GM21423 (cell line): ENCODE results near the gene MAT2A.
A peak's percentile ranks its signal among the peaks of the same experiment; 100 is the strongest.
"Not testable (repeated sequence)": the region's sequence is repeated elsewhere in the genome, so short reads cannot be mapped to it uniquely, and the experiment has no call there.

Experiments used
- ATAC-seq: cut with Tn5 transposase; IDR thresholded peaks from one replicate; pipeline ENCODE4 v1.9.1; 2021; ENCODE audit warnings: mild to moderate bottlenecking, moderate library complexity; ENCODE audit not compliant: unreplicated experiment

The MAT2A gene

GRCh38 chr2:85523903-85524335 lies 15.0 kb upstream of the MAT2A start:
- no peak for ATAC-seq

DNA sequence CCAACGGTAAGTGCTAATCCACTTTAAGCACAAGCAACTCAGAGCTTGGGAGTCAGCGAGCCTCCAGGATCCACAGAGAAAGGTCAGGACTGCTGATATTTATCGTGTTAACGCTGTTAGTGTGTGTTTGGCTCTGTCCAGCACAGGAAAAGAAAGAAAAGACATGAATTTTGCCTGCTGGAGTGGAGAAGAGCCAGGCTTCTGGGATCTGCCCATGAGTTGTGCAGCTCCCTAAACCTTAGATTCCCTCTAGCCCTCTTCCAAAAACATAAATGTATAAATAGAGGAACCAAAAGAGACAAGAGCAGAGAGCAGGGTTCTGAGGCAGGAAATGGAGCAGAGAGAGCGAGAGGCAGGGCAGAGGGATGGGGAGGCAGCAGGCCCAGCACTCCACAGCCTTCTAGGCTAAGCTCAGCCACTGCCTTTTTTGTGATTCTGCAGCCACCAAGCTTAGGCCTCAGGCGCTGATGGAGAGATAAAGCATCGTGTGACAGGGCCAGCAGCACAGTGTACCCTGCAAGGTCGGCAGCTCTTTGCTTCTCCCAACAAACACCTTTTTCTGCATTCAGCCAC lies 14.5 kb upstream of the MAT2A start:
- no peak for ATAC-seq

- no peak for ATAC-seq
Observed at GRCh38 chr2:85525029-85525428, 13.9 kb upstream of the MAT2A start.

DNA sequence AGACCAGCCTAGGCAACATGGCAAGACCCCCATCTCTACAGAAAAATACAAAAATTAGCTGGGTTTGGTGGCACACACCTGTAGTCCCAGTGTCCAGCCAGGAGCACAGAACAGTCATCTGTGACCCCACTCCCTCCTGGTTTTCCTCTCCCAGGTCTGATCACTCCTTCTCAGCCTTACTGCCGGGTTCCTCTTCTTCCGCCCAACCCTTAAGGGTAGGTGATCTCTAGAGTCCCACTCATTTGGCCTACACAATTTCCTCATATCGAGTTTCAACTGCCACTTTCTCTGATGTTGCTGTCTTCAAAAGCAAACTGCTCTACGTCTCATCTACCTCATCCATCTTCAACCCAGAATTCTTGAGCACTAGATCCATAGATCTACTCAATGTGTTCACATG lies 13.4 kb upstream of the MAT2A start:
- no peak for ATAC-seq

DNA sequence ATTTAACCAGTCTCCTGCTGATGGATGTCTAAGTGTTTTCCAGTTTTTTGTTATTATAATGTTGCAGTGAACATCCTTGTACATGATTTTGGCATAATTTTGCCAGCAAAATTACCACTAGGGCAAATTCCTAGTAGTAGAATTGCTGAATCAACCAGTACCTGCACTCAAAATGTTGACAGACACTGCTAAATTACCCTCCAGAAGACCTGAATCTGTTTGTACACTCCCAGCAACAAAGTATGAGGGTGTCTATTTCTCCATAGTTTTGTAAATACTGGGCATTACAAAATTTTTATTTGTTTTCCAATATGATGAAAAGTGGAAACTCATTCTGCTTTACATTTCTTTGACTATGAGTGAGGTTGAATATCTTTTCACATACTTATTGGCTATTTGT lies 11.2 kb upstream of the MAT2A start:
- no peak for ATAC-seq

- no peak for ATAC-seq
Observed at GRCh38 chr2:85528355-85528754, 10.6 kb upstream of the MAT2A start.

- no peak for ATAC-seq
Observed at GRCh38 chr2:85529809-85530208, 9.2 kb upstream of the MAT2A start.

GRCh38 chr2:85531589-85531988 lies 7.4 kb upstream of the MAT2A start:
- no peak for ATAC-seq

DNA sequence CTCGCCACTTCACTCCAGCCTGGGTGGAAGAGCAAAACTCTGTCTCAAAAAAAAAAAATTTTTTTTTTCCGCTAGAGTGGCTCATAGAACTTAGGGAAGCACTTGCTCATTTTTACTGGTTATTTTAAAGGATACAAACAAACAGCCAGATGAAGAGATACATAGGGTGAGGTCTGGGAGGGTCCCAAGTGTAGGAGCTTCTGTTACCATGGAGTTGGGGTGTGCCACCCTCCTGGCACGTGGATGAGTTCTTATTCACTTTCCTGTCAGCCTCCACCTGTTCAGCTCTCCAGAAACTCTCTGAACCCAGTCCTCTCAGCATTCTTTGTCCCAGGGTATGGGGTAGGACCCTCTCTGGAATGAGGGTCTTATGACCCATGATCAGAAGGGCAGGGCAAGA lies 4.9 kb upstream of the MAT2A start:
- no peak for ATAC-seq

- ATAC-seq: no peak
Observed at GRCh38 chr2:85534881-85535280, 4.1 kb upstream of the MAT2A start.

GRCh38 chr2:85536479-85536878 lies 2.5 kb upstream of the MAT2A start:
- ATAC-seq: no peak

- ATAC-seq: no peak
Observed at GRCh38 chr2:85537600-85538506, 1.1 kb upstream of the MAT2A start.

GRCh38 chr2:85539361-85540132 lies 579 bp downstream of the MAT2A start:
- peak; percentile 27 for ATAC-seq

DNA sequence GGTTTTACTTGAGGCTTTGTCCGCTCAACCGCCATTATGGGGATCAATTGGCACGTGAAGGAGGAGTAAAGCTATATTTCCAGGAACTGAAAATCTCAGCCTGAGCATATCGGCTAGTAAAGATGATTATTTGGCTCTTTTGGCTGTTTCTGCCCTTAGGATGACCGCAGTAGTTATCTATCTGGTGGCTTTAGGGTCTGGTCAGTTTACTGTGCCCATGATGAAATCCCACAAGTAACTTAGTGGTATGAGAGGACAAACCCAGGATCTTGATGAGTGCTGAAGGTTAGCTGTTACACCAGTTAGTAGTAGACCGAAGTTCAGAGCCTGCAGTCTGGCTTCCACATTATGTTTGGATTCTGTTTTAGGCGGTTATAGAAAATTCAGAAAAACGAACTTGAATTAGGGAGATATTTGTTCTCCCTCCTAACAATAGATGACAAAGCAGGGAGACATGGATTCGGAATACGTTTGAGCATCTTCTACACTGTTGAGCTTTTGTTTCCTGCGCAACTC lies 1.2 kb downstream of the MAT2A start:
- ATAC-seq: no peak

GRCh38 chr2:85541262-85541661 lies 2.3 kb downstream of the MAT2A start:
- ATAC-seq: no peak

DNA sequence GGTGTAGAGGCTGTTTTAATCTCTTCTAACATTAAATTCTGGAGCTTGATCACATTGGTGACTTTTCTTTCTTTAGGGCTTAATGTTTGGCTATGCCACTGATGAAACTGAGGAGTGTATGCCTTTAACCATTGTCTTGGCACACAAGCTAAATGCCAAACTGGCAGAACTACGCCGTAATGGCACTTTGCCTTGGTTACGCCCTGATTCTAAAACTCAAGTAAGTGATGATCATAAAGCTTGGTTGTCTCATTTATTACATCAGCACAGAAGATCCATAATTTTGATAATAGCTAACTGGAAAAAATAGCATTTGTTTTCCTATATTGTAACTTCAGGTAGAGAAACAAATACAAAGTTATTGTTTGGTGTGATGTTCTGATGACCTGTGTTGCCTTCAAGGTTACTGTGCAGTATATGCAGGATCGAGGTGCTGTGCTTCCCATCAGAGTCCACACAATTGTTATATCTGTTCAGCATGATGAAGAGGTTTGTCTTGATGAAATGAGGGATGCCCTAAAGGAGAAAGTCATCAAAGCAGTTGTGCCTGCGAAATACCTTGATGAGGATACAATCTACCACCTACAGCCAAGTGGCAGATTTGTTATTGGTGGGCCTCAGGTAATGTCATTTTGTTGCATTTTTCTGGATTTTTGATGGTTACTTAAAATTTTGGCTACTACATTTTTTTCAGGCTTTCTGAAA lies 2.9 kb downstream of the MAT2A start:
- ATAC-seq: no peak

DNA sequence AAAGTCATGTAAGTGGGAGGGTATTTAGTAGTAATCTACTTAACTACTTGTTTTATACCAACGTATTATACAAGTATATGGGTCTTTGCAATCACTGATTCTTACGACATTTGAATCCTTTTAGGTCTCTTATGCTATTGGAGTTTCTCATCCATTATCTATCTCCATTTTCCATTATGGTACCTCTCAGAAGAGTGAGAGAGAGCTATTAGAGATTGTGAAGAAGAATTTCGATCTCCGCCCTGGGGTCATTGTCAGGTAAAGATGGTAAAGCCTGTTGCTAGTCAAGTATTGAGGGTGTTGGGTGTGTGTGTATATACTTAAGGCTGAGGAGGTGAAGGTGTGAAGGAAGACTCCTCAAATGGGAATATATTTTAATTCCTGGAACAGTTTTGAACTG lies 3.8 kb downstream of the MAT2A start:
- no peak for ATAC-seq

GRCh38 chr2:85544254-85544691 lies 5.3 kb downstream of the MAT2A start:
- ATAC-seq: not testable (repeated sequence)

GRCh38 chr2:85544915-85545779 lies 6.2 kb downstream of the MAT2A start:
- ATAC-seq: not testable (repeated sequence)

GRCh38 chr2:85545780-85546240 lies 6.8 kb downstream of the MAT2A start:
- no peak for ATAC-seq
